ENCODE measurements around the gene EFTUD2. TPM values are rescaled to one million over a fixed set of nuclear protein-coding genes. Genes with fewer than 3 reads are reported as not detected.

Gene EFTUD2
- total and polyA plus RNA-seq, 7 donors = 20.6 to 93.1 (median 48.4) TPM

DNA sequence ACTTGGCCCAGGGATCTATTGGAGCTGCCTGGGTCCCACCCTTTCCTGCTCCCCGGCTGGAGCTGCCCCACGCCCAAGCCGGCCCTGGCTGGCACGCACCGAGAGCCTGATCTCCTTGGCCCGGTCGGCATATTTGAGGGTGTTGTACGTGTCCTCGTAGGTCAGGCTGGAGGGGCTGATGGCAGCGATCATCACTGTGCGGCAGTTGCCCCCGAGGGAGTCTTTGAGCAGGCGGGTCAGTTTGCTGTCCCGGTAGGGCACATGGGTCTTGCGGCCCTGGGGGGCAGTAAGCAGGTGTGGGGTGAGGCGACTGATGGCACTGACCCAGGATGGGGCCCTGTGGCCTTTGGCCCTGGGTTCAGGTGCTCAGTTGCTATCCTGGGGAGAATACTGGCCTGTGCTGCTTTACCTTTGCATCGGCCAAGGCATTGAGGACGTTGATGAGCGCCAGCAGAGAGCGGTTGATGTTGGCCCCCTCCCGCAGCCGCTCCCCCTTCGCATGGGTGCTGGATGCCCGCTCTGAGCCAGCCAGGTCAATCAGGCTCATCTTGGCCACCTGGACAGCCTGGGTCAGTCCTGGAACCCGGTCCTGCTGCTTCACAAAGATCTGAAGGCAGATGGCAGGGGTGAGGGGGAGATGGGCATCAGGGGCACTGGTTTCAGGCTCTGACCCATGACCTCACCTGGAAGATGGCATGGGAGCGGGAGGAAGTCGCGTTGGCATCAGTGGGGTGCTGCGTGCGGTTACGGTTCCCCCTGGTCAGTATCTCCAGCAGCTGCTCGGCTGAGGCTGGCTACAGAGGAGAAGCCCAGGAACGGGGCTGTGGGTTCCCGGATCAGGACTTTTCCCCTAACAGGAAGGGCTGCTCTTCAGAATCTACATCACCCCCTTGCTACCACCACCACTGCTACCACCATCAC is 34.8 kb upstream of the EFTUD2 start:
- H3K4me3 ChIP-seq = no peak overlapping the region
- H3K27ac ChIP-seq = no peak overlapping the region
- peak; percentile 43 for DNase-seq
- WGBS, 2 donors = 96% methylated on average over 34 of the region's 34 CpGs
- no peak for TF ChIP-seq POLR2AphosphoS5 (IDR thresholded peaks at IDR 0.05)
- TF ChIP-seq, protein P1, sequence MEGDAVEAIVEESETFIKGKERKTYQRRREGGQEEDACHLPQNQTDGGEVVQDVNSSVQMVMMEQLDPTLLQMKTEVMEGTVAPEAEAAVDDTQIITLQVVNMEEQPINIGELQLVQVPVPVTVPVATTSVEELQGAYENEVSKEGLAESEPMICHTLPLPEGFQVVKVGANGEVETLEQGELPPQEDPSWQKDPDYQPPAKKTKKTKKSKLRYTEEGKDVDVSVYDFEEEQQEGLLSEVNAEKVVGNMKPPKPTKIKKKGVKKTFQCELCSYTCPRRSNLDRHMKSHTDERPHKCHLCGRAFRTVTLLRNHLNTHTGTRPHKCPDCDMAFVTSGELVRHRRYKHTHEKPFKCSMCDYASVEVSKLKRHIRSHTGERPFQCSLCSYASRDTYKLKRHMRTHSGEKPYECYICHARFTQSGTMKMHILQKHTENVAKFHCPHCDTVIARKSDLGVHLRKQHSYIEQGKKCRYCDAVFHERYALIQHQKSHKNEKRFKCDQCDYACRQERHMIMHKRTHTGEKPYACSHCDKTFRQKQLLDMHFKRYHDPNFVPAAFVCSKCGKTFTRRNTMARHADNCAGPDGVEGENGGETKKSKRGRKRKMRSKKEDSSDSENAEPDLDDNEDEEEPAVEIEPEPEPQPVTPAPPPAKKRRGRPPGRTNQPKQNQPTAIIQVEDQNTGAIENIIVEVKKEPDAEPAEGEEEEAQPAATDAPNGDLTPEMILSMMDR (IDR thresholded peaks at IDR 0.05) = no peak
- no peak for TF ChIP-seq POLR2A (IDR thresholded peaks at IDR 0.05)
- TF ChIP-seq EP300 (IDR thresholded peaks at IDR 0.05) = no peak
- H3K9me3 ChIP-seq = no peaks in the 10 kb centered on the region
- H3K36me3 ChIP-seq = no peaks in the 10 kb centered on the region
- intact Hi-C loops (cut with DNase I) = no loop called here
- no peaks in the 10 kb centered on the region for H3K27me3 ChIP-seq
- H3K4me1 ChIP-seq = no peaks in the 10 kb centered on the region

DNA sequence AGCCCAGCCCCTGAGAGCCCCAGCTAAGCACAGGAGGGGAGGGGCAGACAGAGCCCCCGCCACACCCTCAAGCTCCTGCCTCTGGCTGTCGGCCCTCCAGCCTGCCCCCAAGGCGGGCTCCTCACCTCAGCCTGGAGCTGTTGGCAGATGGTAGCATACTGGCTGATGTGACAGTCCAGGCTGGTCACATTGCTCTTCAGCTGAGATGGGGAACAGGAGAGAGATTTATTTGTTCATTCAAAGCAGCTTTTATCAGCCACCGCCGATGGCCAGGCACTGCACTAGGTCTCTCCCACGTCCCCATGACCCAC is 33.5 kb upstream of the EFTUD2 start:
- peak; percentile 20 for DNase-seq
- H3K4me3 ChIP-seq = no peak overlapping the region
- no peak for TF ChIP-seq POLR2A (IDR thresholded peaks at IDR 0.05)
- TF ChIP-seq, protein P1 (IDR thresholded peaks at IDR 0.05) = no peak
- no peak for TF ChIP-seq POLR2AphosphoS5 (IDR thresholded peaks at IDR 0.05)
- no peak for TF ChIP-seq EP300 (IDR thresholded peaks at IDR 0.05)
- no peaks in the 10 kb centered on the region for H3K27me3 ChIP-seq
- intact Hi-C loops (cut with DNase I) = no loop called here
- WGBS, 2 donors = 92 to 93% methylated on average over 6 of the region's 6 CpGs
- no peak overlapping the region for H3K27ac ChIP-seq
- H3K9me3 ChIP-seq = no peaks in the 10 kb centered on the region
- no peaks in the 10 kb centered on the region for H3K4me1 ChIP-seq
- no peaks in the 10 kb centered on the region for H3K36me3 ChIP-seq

DNA sequence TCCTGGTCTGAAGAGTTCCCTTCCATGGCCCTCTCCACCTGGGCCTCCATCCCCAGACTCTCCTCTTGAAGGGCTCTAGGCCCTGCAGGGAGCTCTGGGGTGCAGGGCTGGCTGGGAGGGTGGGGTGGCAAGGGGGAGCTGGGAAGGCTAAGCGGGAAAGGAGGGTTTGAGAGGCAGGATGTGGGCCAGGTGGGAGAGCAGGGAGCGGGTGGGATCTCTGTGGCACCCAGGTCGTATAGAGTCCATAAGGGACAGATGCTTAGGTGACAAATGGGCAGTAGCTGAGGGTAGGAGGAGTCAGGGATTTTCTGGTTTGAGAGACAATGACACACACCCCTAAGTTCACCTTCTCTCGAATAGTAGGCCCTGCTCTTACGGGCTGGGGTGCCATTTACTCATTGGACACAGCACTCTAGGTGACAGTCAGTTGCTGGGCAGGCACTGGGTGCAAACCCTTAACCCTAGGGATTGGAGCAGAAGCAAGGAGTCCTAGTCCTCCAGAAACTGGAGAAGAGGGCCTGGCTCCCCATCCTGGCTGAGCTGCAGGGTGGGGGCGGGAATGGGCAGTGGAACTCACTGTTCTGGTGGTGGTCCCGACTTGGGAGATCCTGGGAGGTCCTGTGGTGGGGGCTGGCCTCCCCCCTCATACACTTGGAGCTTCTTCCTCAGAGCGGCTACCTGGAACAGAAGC is 33.0 kb upstream of the EFTUD2 start:
- intact Hi-C loops (cut with DNase I) = no loop called here
- no peaks in the 10 kb centered on the region for H3K27me3 ChIP-seq
- TF ChIP-seq POLR2A (IDR thresholded peaks at IDR 0.05) = no peak
- no peak for TF ChIP-seq POLR2AphosphoS5 (IDR thresholded peaks at IDR 0.05)
- TF ChIP-seq EP300 (IDR thresholded peaks at IDR 0.05) = no peak
- TF ChIP-seq, protein P1 (IDR thresholded peaks at IDR 0.05) = no peak
- H3K27ac ChIP-seq = no peak overlapping the region
- DNase-seq = peak; percentile 54
- 87 to 93% methylated on average over 8 of the region's 8 CpGs for WGBS, 2 donors
- no peaks in the 10 kb centered on the region for H3K4me1 ChIP-seq
- no peak overlapping the region for H3K4me3 ChIP-seq
- no peaks in the 10 kb centered on the region for H3K9me3 ChIP-seq
- H3K36me3 ChIP-seq = no peaks in the 10 kb centered on the region

DNA sequence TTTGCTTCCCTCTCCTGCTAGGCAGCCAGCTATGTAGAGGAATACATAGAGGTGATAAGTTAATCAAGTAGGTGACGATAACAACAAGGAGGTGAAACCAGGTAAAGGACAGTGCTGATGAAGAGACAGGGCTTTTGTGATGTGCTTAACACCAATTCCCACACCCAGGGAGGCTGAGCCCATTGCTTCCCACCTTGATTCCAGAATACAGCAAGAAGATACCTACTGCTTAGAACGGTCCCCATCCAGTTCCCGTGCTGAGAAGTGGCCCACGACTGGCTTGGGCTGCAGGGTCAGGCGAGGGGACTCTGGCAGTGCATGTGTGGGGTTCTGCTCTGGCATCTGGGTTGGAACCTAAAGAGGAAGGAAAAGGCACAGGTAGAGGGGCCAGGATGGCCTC is 32.1 kb upstream of the EFTUD2 start:
- intact Hi-C loops (cut with DNase I) = no loop called here
- WGBS, 2 donors = 92 to 94% methylated on average over 5 of the region's 5 CpGs
- peak; percentile 28 for DNase-seq
- H3K4me3 ChIP-seq = no peak overlapping the region
- TF ChIP-seq POLR2A (IDR thresholded peaks at IDR 0.05) (no peak), POLR2AphosphoS5 (IDR thresholded peaks at IDR 0.05) (no peak), EP300 (IDR thresholded peaks at IDR 0.05) (no peak)
- TF ChIP-seq, protein P1 (IDR thresholded peaks at IDR 0.05) = no peak
- no peak overlapping the region for H3K27ac ChIP-seq
- H3K4me1 ChIP-seq = no peaks in the 10 kb centered on the region
- H3K27me3 ChIP-seq = no peaks in the 10 kb centered on the region
- H3K9me3 ChIP-seq = no peaks in the 10 kb centered on the region
- no peaks in the 10 kb centered on the region for H3K36me3 ChIP-seq
